ENCODE measurements around the gene CENPF.
"Not testable (repeated sequence)": the region's sequence is repeated elsewhere in the genome, so short reads cannot be mapped to it uniquely, and the experiment has no call there.

Gene CENPF

GRCh38 chr1:214662223-214662785 lies 59.3 kb downstream of the CENPF start:
- DNase-seq (ENCODE audit: low read depth in 2 of 2) = no peak

GRCh38 chr1:214664651-214665433 lies 61.8 kb downstream of the CENPF start:
- DNase-seq (ENCODE audit: low read depth in 2 of 2) = no peak

- DNase-seq (ENCODE audit: low read depth in 2 of 2) = no peak
Measured at GRCh38 chr1:214665606-214666110, 62.7 kb downstream of the CENPF start.

GRCh38 chr1:214666674-214667073 lies 63.7 kb downstream of the CENPF start:
- no peak for DNase-seq (ENCODE audit: low read depth in 2 of 2)

- no peak for DNase-seq (ENCODE audit: low read depth in 2 of 2)
Measured at GRCh38 chr1:214670098-214670497, 67.1 kb downstream of the CENPF start.

- not testable (repeated sequence) for DNase-seq (ENCODE audit: low read depth in 2 of 2)
Measured at GRCh38 chr1:214673029-214673428, 70.0 kb downstream of the CENPF start.

GRCh38 chr1:214673576-214673975 lies 70.6 kb downstream of the CENPF start:
- no peak for DNase-seq (ENCODE audit: low read depth in 2 of 2)

GRCh38 chr1:214675524-214675923 lies 72.5 kb downstream of the CENPF start:
- not testable (repeated sequence) for DNase-seq (ENCODE audit: low read depth in 2 of 2)

GRCh38 chr1:214676747-214677146 lies 73.8 kb downstream of the CENPF start:
- DNase-seq (ENCODE audit: low read depth in 2 of 2) = no peak

- no peak for DNase-seq (ENCODE audit: low read depth in 2 of 2)
Measured at GRCh38 chr1:214677945-214678344, 75.0 kb downstream of the CENPF start.

GRCh38 chr1:214678386-214678785 lies 75.4 kb downstream of the CENPF start:
- DNase-seq (ENCODE audit: low read depth in 2 of 2) = no peak

- DNase-seq (ENCODE audit: low read depth in 2 of 2) = no peak
Measured at GRCh38 chr1:214683621-214684020, 80.6 kb downstream of the CENPF start.

- DNase-seq (ENCODE audit: low read depth in 2 of 2) = no peak
Measured at GRCh38 chr1:214685906-214686305, 82.9 kb downstream of the CENPF start.

- DNase-seq (ENCODE audit: low read depth in 2 of 2) = no peak
Measured at GRCh38 chr1:214686497-214686896, 83.5 kb downstream of the CENPF start.

- no peak for DNase-seq (ENCODE audit: low read depth in 2 of 2)
Measured at GRCh38 chr1:214688891-214689290, 85.9 kb downstream of the CENPF start.

GRCh38 chr1:214694769-214695168 lies 91.8 kb downstream of the CENPF start:
- DNase-seq (ENCODE audit: low read depth in 2 of 2) = no peak

GRCh38 chr1:214698559-214698958 lies 95.6 kb downstream of the CENPF start:
- DNase-seq (ENCODE audit: low read depth in 2 of 2) = no peak

- DNase-seq (ENCODE audit: low read depth in 2 of 2) = no peak
Measured at GRCh38 chr1:214700437-214700836, 97.4 kb downstream of the CENPF start.

- DNase-seq (ENCODE audit: low read depth in 2 of 2) = no peak
Measured at GRCh38 chr1:214702556-214702955, 99.6 kb downstream of the CENPF start.

GRCh38 chr1:214707306-214708087 lies 104.5 kb downstream of the CENPF start:
- no peak for DNase-seq (ENCODE audit: low read depth in 2 of 2)

GRCh38 chr1:214708321-214708955 lies 105.4 kb downstream of the CENPF start:
- DNase-seq (ENCODE audit: low read depth in 2 of 2) = no peak

GRCh38 chr1:214709241-214709640 lies 106.2 kb downstream of the CENPF start:
- DNase-seq (ENCODE audit: low read depth in 2 of 2) = no peak

Measured in stimulated activated CD8-positive, alpha-beta memory T cell treated with anti-CD3 and anti-CD28 coated beads, Interleukin-15, amount 100 ng/mL, for 4 hours (primary cell).